H1 (cell line): Measurements from ENCODE around the gene CWH43. TPM values are rescaled to one million over a fixed set of nuclear protein-coding genes. Genes with fewer than 3 reads are reported as not detected.
"Not testable (repeated sequence)": the region's sequence is repeated elsewhere in the genome, so short reads cannot be mapped to it uniquely, and the experiment has no call there.

ENCODE experiments used
- CTCF ChIA-PET: fragments of 300-600 bp; sonication (Branson Sonifier 250); formaldehyde crosslinking; loops from one replicate; lab custom pipeline; 2021; ENCODE audit not compliant: partially characterized antibody; lab: Charles Lee
- POLR2A ChIA-PET: fragments of 300-600 bp; sonication (Branson Sonifier 250); formaldehyde crosslinking; loops from one replicate; lab custom pipeline; 2021; ENCODE audit warnings: inconsistent platforms; ENCODE audit not compliant: partially characterized antibody; lab: Charles Lee
- DNase-seq, 2 experiments: peaks; one replicate each; pipeline versions ENCODE4 v3.0.0 to v3.0.0-alpha.2; 2010 to 2022; ENCODE audit warnings: low spot score in 2 of 2, low read depth in 1 of 2, mixed read lengths in 1 of 2
- FAIRE-seq: peaks from 2 replicates; lab custom pipeline; 2011; peaks lifted over from hg19 to GRCh38; lab: Jason Lieb, UNC
- H2AFZ ChIP-seq: 2 replicates; pipeline ENCODE4 v1.8.1; 2012; ENCODE audit warnings: low read length, inconsistent platforms
- H2AK5ac ChIP-seq: 2 replicates; pipeline ENCODE4 v1.6.1; 2013; ENCODE audit warnings: low read depth, low read length
- H2BK120ac ChIP-seq: replicated peaks from 2 replicates; pipeline ENCODE3; 2013; ENCODE audit warnings: low read depth, low read length, inconsistent platforms
- H2BK12ac ChIP-seq: 2 replicates; pipeline ENCODE4 v1.6.1; 2013; ENCODE audit warnings: low read depth, low read length
- H2BK15ac ChIP-seq: 2 replicates; pipeline ENCODE4 v1.6.1; 2013; ENCODE audit warnings: low read length
- H2BK20ac ChIP-seq: 2 replicates; pipeline ENCODE4 v1.6.1; 2013; ENCODE audit warnings: low read length
- H2BK5ac ChIP-seq: 2 replicates; pipeline ENCODE4 v1.6.1; 2013; ENCODE audit warnings: low read depth, low read length
- H3K14ac ChIP-seq: 2 replicates; pipeline ENCODE4 v1.6.1; 2013; ENCODE audit warnings: inconsistent platforms; ENCODE audit not compliant: insufficient read length
- H3K18ac ChIP-seq: 2 replicates; pipeline ENCODE4 v1.6.1; 2013; ENCODE audit warnings: low read length; ENCODE audit errors: extremely low read depth
- H3K23ac ChIP-seq: 2 replicates; pipeline ENCODE4 v1.6.1; 2013; ENCODE audit warnings: inconsistent platforms; ENCODE audit not compliant: insufficient read length
- H3K23me2 ChIP-seq: 2 replicates; pipeline ENCODE4 v1.6.1; 2013; ENCODE audit warnings: low read depth, low read length
- H3K27ac ChIP-seq: 2 replicates; pipeline ENCODE4 v1.6.1; 2011; ENCODE audit warnings: low read depth, low read length, inconsistent platforms
- H3K27me3 ChIP-seq, 4 experiments: replicated peaks in 1 of 4; 1 replicate in 1 of 4; 2 replicates in 3 of 4; pipeline versions ENCODE4 v1.6.1 to v1.8.1; 2011 to 2013; ENCODE audit warnings: low read length in 3 of 4, mild to moderate bottlenecking in 3 of 4, inconsistent platforms in 2 of 4, mixed read lengths in 2 of 4, moderate library complexity in 1 of 4; ENCODE audit not compliant: control insufficient read depth in 3 of 4, insufficient read depth in 3 of 4; ENCODE audit errors: extremely low read depth in 1 of 4
- H3K36me3 ChIP-seq, 4 experiments: 2 replicates each; pipeline versions ENCODE4 v1.6.1 to v1.8.1; 2011 to 2013; ENCODE audit warnings: mild to moderate bottlenecking in 4 of 4, low read length in 3 of 4, moderate library complexity in 2 of 4, control low read depth in 1 of 4, inconsistent platforms in 1 of 4; ENCODE audit not compliant: insufficient read depth in 4 of 4, control insufficient read depth in 2 of 4
- H3K4ac ChIP-seq: replicated peaks from 2 replicates; pipeline ENCODE3; 2013; ENCODE audit warnings: low read length, low read depth, mixed read lengths, inconsistent platforms; ENCODE audit not compliant: insufficient read length
- H3K4me1 ChIP-seq, 4 experiments: replicated peaks in 1 of 4; 1 replicate in 1 of 4; 2 replicates in 3 of 4; pipeline versions ENCODE4 v1.6.1 to v1.8.1; 2011 to 2013; ENCODE audit warnings: low read length in 3 of 4, inconsistent platforms in 2 of 4, mixed read lengths in 1 of 4; ENCODE audit not compliant: insufficient read depth in 4 of 4, control insufficient read depth in 3 of 4
- H3K4me2 ChIP-seq, 2 experiments: 2 replicates each; pipeline versions ENCODE4 v1.6.1 to v1.8.1; 2011 to 2013; ENCODE audit warnings: low read depth in 2 of 2, low read length in 2 of 2, control low read depth in 1 of 2, inconsistent platforms in 1 of 2, mild to moderate bottlenecking in 1 of 2; ENCODE audit not compliant: insufficient read depth in 1 of 2
- H3K4me3 ChIP-seq, 4 experiments: fragments of 200-600, 300-600 bp in 1 of 4; sonication (generic), shearing (Covaris generic), sonication (Bioruptor Twin) in 1 of 4; 2 replicates each; pipeline versions ENCODE4 v1.5.1 to v1.8.1; 2011 to 2016; ENCODE audit warnings: low read length in 4 of 4, low read depth in 3 of 4, control low read depth in 2 of 4, inconsistent platforms in 2 of 4, mild to moderate bottlenecking in 2 of 4, mixed read lengths in 1 of 4, moderate library complexity in 1 of 4; ENCODE audit not compliant: insufficient read depth in 2 of 4; ENCODE audit errors: extremely low read depth in 1 of 4
- H3K56ac ChIP-seq: replicated peaks from 2 replicates; pipeline ENCODE3; 2013; ENCODE audit warnings: low read depth, mild to moderate bottlenecking, mixed read lengths, low read length, inconsistent platforms; ENCODE audit not compliant: insufficient read length
- H3K79me1 ChIP-seq: 2 replicates; pipeline ENCODE4 v1.6.1; 2013; ENCODE audit warnings: low read depth, low read length, control low read depth
- H3K79me2 ChIP-seq, 2 experiments: 2 replicates each; pipeline versions ENCODE4 v1.6.1 to v1.8.1; 2012 to 2013; ENCODE audit warnings: low read length in 2 of 2, mild to moderate bottlenecking in 2 of 2, inconsistent platforms in 1 of 2; ENCODE audit not compliant: insufficient read depth in 2 of 2, control insufficient read depth in 1 of 2
- H3K9ac ChIP-seq, 4 experiments: replicated peaks in 1 of 4; 1 replicate in 1 of 4; 2 replicates in 3 of 4; pipeline versions ENCODE4 v1.6.1 to v1.8.1; 2011 to 2013; ENCODE audit warnings: low read depth in 3 of 4, low read length in 3 of 4, control low read depth in 2 of 4, mild to moderate bottlenecking in 2 of 4, moderate library complexity in 2 of 4, inconsistent platforms in 1 of 4; ENCODE audit errors: extremely low read depth in 1 of 4
- H3K9me3 ChIP-seq, 2 experiments: 2 replicates each; pipeline versions ENCODE4 v1.6.1 to v1.8.1; 2012 to 2013; ENCODE audit warnings: mild to moderate bottlenecking in 2 of 2, moderate library complexity in 2 of 2, control low read depth in 1 of 2, inconsistent platforms in 1 of 2, low read depth in 1 of 2, low read length in 1 of 2, mixed read lengths in 1 of 2; ENCODE audit not compliant: insufficient read depth in 2 of 2
- H4K20me1 ChIP-seq, 2 experiments: replicated peaks in 1 of 2; 2 replicates each; pipeline versions ENCODE3 to v1.8.1; 2011 to 2013; ENCODE audit warnings: inconsistent platforms in 2 of 2, low read length in 2 of 2, mild to moderate bottlenecking in 1 of 2; ENCODE audit not compliant: insufficient read depth in 2 of 2, control insufficient read depth in 1 of 2
- H4K5ac ChIP-seq: 2 replicates; pipeline ENCODE4 v1.6.1; 2013; ENCODE audit warnings: low read length, low read depth, mixed read lengths, inconsistent platforms; ENCODE audit not compliant: insufficient read length
- H4K8ac ChIP-seq: 2 replicates; pipeline ENCODE4 v1.8.0; 2013; ENCODE audit warnings: mild to moderate bottlenecking, moderate library complexity, low read length, inconsistent platforms; ENCODE audit not compliant: insufficient read depth; ENCODE audit errors: extremely low read depth
- H4K91ac ChIP-seq: replicated peaks from 2 replicates; pipeline ENCODE3; 2013; ENCODE audit warnings: low read length, mixed read lengths, inconsistent platforms; ENCODE audit not compliant: insufficient read length
- CBX5 ChIP-seq: fragments of 300-800, 300-1000 bp; sonication (generic); IDR thresholded peaks from 2 replicates; pipeline ENCODE4 v1.7.1; 2016; ENCODE audit warnings: antibody characterized with exemption, low read length, low read depth
- RNF2 ChIP-seq: fragments of 200-900, 300-1000 bp; sonication (generic); IDR thresholded peaks from 2 replicates; pipeline ENCODE4 v1.7.1; 2016; ENCODE audit warnings: borderline replicate concordance, low read depth, mild to moderate bottlenecking, antibody characterized with exemption, low read length; ENCODE audit not compliant: poor library complexity, severe bottlenecking; ENCODE audit errors: missing control alignments
- WGBS, 2 experiments: shearing (Covaris generic) in 1 of 2; methylation state at CpG; one replicate each; pipeline versions ENCODE4 v1.1.6 to v1.1.7; 2013 to 2015; ENCODE audit warnings: low lambda C conversion rate in 2 of 2, mixed read lengths in 2 of 2, inconsistent platforms in 1 of 2, low coverage in 1 of 2, missing lambda C conversion rate in 1 of 2; ENCODE audit not compliant: insufficient replicate concordance in 2 of 2, insufficient coverage in 1 of 2, insufficient read length in 1 of 2; ENCODE audit errors: extremely low coverage in 1 of 2, missing lambda C conversion rate in 1 of 2; 5-methylcytosine and 5-hydroxymethylcytosine counted together
- polyA plus RNA-seq, 7 experiments: library from polyadenylated mRNA; depleted of rRNA in 3 of 7; stranded (reverse) in 5 of 7; unstranded in 2 of 7; fragments of >200 nt in 5 of 7; fragments of 200-250 nt in 2 of 7; gene quantifications; 1 replicate in 5 of 7; 2 replicates in 1 of 7; 4 replicates in 1 of 7; pipeline versions ENCODE4 v1.2.1 to v1.2.3, GENCODE V29; 2011 to 2013; ENCODE audit warnings: missing spikeins in 2 of 7, mixed read lengths in 2 of 7
- total RNA-seq: library from RNA; stranded (reverse); fragmentation: NEBNext Ultra II Directional; extraction: Animal tissue kit (Norgen Biotek cat#: 25700); gene quantifications from 2 replicates; pipeline ENCODE4 v1.2.1, GENCODE V29; 2021

CWH43 gene
- total and polyA plus RNA-seq, 2 of the 8 experiments (the other 6 are each of a cell fraction or from before 2014, with no cell fraction given), result not detected

GRCh38 chr4:49103436-49104136 is 117.5 kb downstream of the CWH43 start:
- Histone ChIP-seq H3K23me2 (peaks cover 52% of the 10 kb centered on the region), H3K9me3 (peaks cover 51 to 75% of the 10 kb centered on the region in 2 experiments)
- H2BK5ac ChIP-seq, H3K79me1 ChIP-seq, H4K91ac ChIP-seq, FAIRE-seq, H3K4me1 ChIP-seq, H3K36me3 ChIP-seq, H2BK120ac ChIP-seq, H3K4ac ChIP-seq, H3K27ac ChIP-seq, H3K79me2 ChIP-seq, DNase-seq, H2BK12ac ChIP-seq, H3K18ac ChIP-seq, H3K4me2 ChIP-seq, CTCF ChIA-PET, H2BK15ac ChIP-seq, H3K23ac ChIP-seq, H3K9ac ChIP-seq, H2BK20ac ChIP-seq, H4K20me1 ChIP-seq, H2AK5ac ChIP-seq, H4K5ac ChIP-seq, H3K56ac ChIP-seq, H2AFZ ChIP-seq, H3K14ac ChIP-seq, H4K8ac ChIP-seq, POLR2A ChIA-PET, H3K4me3 ChIP-seq, H3K27me3 ChIP-seq: not testable (repeated sequence)
- 59% methylated on average over 14 of the region's 14 CpGs; no CpG with 5 or more reads in 1 of the 2 experiments for WGBS, 2 experiments
- TF ChIP-seq CBX5 (peak; percentile 72; the same call in 1 of the 2 replicates), RNF2 (peak; percentile 34)
